Right lobe of liver (tissue), 6 donors: ENCODE data around the gene TRIM56. TPM values are rescaled to one million over a fixed set of nuclear protein-coding genes. Genes with fewer than 3 reads are reported as not detected.
A peak's percentile ranks its signal among the peaks of the same experiment; 100 is the strongest.

Experiments used
- ATAC-seq, 4 donors: fragments of 200-7000 bp; cut with Tn5 transposase; one replicate each; pipeline ENCODE4 v1.9.1; 2020; ENCODE audit warnings: mild to moderate bottlenecking in 4 of 4, moderate library complexity in 4 of 4
- DNase-seq, 3 donors: peaks; one replicate each; pipeline ENCODE4 v3.0.0-alpha.2; 2020
- H3K27ac ChIP-seq, 3 donors: fragments of 200-600 bp; one replicate each; pipeline ENCODE4 v1.8.0; 2022
- H3K27me3 ChIP-seq, 2 donors: fragments of 200-600 bp; one replicate each; pipeline ENCODE4 v1.8.0; 2022
- H3K36me3 ChIP-seq, 4 donors: fragments of 200-600 bp; sonication (generic) in 1 of 4; one replicate each; pipeline versions ENCODE4 v1.5.1 to v1.8.0; 2017 to 2022; ENCODE audit warnings: control low read depth in 1 of 4
- H3K4me1 ChIP-seq, 4 donors: fragments of 200-600 bp; sonication (generic) in 1 of 4; one replicate each; pipeline versions ENCODE4 v1.5.1 to v1.8.0; 2017 to 2022; ENCODE audit warnings: control low read depth in 1 of 4
- H3K4me3 ChIP-seq, 3 donors: fragments of 200-600 bp; one replicate each; pipeline ENCODE4 v1.8.0; 2022
- H3K9me3 ChIP-seq, 4 donors: fragments of 200-600 bp; sonication (generic) in 1 of 4; one replicate each; pipeline versions ENCODE4 v1.5.1 to v1.8.0; 2017 to 2022; ENCODE audit warnings: control low read depth in 1 of 4
- CTCF ChIP-seq, 4 donors: fragments of 200-600 bp in 3 of 4; fragments of 450-650 bp in 1 of 4; IDR thresholded peaks; one replicate each; pipeline versions ENCODE4 v1.5.1 to v1.8.0; 2016 to 2022; ENCODE audit warnings: antibody characterized with exemption in 4 of 4, mild to moderate bottlenecking in 2 of 4
- POLR2A ChIP-seq: fragments of 450-650 bp; IDR thresholded peaks from one replicate; pipeline ENCODE4 v1.6.1; 2017; ENCODE audit warnings: antibody characterized with exemption, mild to moderate bottlenecking
- WGBS: methylation state at CpG from one replicate; pipeline ENCODE4 v1.1.6; 2018; ENCODE audit warnings: low coverage, low lambda C conversion rate; ENCODE audit not compliant: insufficient coverage; ENCODE audit errors: missing lambda C conversion rate; 5-methylcytosine and 5-hydroxymethylcytosine counted together
- intact Hi-C, 2 donors: fragments of 100-400 bp; cut with DNase I; formaldehyde crosslinking; loops; one replicate each; pipeline versions ENCODE4 v1.11.2 to v1.14.1; 2022
- total RNA-seq, 6 experiments: library from RNA; depleted of rRNA in 2 of 6; stranded (reverse); fragments of >200 nt in 2 of 6; fragmentation: NEBNext Ultra II Directional in 3 of 6; extraction: Animal tissue kit (Norgen Biotek cat#: 25700) in 3 of 6; gene quantifications; one replicate each; pipeline versions ENCODE4 v1.1.0 to v1.2.4, GENCODE V29; 2016 to 2023
- donor health status: DM: no; HTN: yes; CAD: no.
- donor health status: DM: no; HTN: no; CAD: no.
- donor health status: DM: no; HTN: no; CAD: no.
- donor health status: DM: no; HTN: yes; CAD: no.
- donor health status: DM: no; HTN: yes; CAD: no.

TRIM56 gene
- total RNA-seq, 6 experiments from 2014 or later, result 9.2 to 19.7 (median 17.6) TPM

DNA sequence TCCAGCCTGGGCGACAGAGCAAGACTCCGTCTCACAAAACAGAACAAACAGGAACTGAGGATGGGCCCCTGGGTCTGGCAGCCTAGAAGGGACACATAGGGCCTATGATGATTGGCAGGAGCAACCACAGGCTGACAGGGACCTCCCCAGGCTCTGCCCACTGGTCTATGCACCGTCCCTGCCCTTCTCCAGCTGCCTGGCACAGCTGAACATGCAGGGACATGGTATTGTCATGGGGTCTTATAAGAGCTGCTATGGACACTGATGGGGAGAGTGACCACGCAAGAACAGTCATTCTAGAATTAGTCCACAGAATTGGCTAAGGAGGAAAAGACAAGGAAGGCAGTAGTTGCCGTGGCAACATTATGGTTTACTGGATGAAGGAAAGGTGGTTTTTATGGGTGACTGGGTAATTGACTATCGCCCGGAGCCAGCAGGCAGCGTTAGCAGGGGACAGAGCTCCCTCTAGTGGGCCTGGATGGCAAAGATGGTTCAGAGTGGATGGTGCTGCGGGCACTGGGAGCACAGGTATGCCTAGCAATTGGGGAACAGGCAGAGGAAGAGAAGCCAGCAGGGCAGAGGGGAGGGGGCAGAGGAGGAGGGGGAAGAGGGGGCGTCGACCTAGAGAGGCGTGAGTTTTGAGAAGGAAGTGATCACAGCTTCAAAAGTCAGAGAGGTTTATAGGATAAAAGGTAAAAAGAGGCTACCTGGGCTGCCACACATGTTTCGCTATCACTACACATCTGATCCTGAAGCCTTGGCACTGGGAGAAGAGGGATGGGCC is 7.8 kb upstream of the TRIM56 start:
- H3K4me3 ChIP-seq, result no peak overlapping the region
- ATAC-seq (peak; percentile 99 to 100 (median 100)), DNase-seq (peak; percentile 80 to 83 (median 81))
- TF ChIP-seq CTCF (IDR thresholded peaks at IDR 0.05), result peak; percentile 74 to 85 (median 79)
- no peak for TF ChIP-seq POLR2A
- H3K27ac ChIP-seq, result no peak overlapping the region
- no peaks in the 10 kb centered on the region for H3K27me3 ChIP-seq
- H3K36me3 ChIP-seq, result no peaks in the 10 kb centered on the region
- no peaks in the 10 kb centered on the region for H3K9me3 ChIP-seq
- H3K4me1 ChIP-seq, result no peaks in the 10 kb centered on the region
- intact Hi-C loops, result loop anchor here in 1 of 2 donors (5.0 kb wide), 1 partner anchor 180 kb away; the partner anchor contains the start of gene ACHE
- WGBS, result 14% methylated on average over 13 of the region's 13 CpGs

GRCh38 chr7:101081432-101081831 is 3.8 kb upstream of the TRIM56 start:
- no peak overlapping the region for H3K4me3 ChIP-seq
- ATAC-seq, result no peak
- peaks cover 0 to 11% (median 4%) of the 10 kb centered on the region in 4 donors for H3K4me1 ChIP-seq
- H3K27ac ChIP-seq, result no peak overlapping the region
- H3K27me3 ChIP-seq, result no peaks in the 10 kb centered on the region
- no peak for TF ChIP-seq POLR2A
- TF ChIP-seq CTCF (IDR thresholded peaks at IDR 0.05), result no peak
- H3K9me3 ChIP-seq, result no peaks in the 10 kb centered on the region
- H3K36me3 ChIP-seq, result no peaks in the 10 kb centered on the region
- intact Hi-C loops, result no loop called here
- no peak for DNase-seq
- 50% methylated on average over 1 of the region's 1 CpG for WGBS

GRCh38 chr7:101084865-101085161 is 468 bp upstream of the TRIM56 start:
- H3K36me3 ChIP-seq, result peaks cover 0 to 19% (median 8%) of the 10 kb centered on the region in 4 donors
- H3K27ac ChIP-seq, result peak overlapping the region; percentile 87 to 94 (median 93)
- H3K4me3 ChIP-seq, result peak overlapping the region; percentile 64 to 89 (median 88)
- H3K9me3 ChIP-seq, result no peaks in the 10 kb centered on the region
- intact Hi-C loops, result no loop called here
- ATAC-seq (no peak), DNase-seq (no peak)
- no peak for TF ChIP-seq POLR2A
- TF ChIP-seq CTCF (IDR thresholded peaks at IDR 0.05), result no peak
- 38% methylated on average over 4 of the region's 5 CpGs for WGBS
- no peaks in the 10 kb centered on the region for H3K27me3 ChIP-seq
- H3K4me1 ChIP-seq, result peaks cover 0 to 18% (median 7%) of the 10 kb centered on the region in 4 donors

GRCh38 chr7:101087334-101088068 is 2.2 kb downstream of the TRIM56 start:
- H3K27ac ChIP-seq, result no peak overlapping the region
- H3K36me3 ChIP-seq, result peaks cover 0 to 19% (median 8%) of the 10 kb centered on the region in 4 donors
- intact Hi-C loops, result no loop called here
- ATAC-seq (no peak), DNase-seq (no peak)
- H3K9me3 ChIP-seq, result no peaks in the 10 kb centered on the region
- peaks cover 0 to 18% (median 7%) of the 10 kb centered on the region in 4 donors for H3K4me1 ChIP-seq
- H3K27me3 ChIP-seq, result no peaks in the 10 kb centered on the region
- H3K4me3 ChIP-seq, result no peak overlapping the region
- TF ChIP-seq CTCF (IDR thresholded peaks at IDR 0.05) (no peak), POLR2A (no peak)
- WGBS, result no CpG with 5 or more reads among the region's 45 CpGs
